Heart left ventricle (tissue), 13 donors: ENCODE measurements around the gene RAB33B.

Experiments
- POLR2A ChIP-seq, 2 donors: fragments of 450-650 bp; IDR thresholded peaks; one replicate each; pipeline ENCODE4 v1.6.1; 2017; ENCODE audit warnings: antibody characterized with exemption in 2 of 2, mild to moderate bottlenecking in 2 of 2, moderate library complexity in 2 of 2
- TF ChIP-seq, protein P1 (sequence below), 12 donors: fragments of 200-600 bp; sonication (generic) in 4 of 12; IDR thresholded peaks; one replicate each; pipeline versions ENCODE4 v1.5.0 to v1.8.0; 2018 to 2022; ENCODE audit warnings: antibody characterized with exemption in 12 of 12, mild to moderate bottlenecking in 5 of 12
- donor health status: ischemic (EF 13 %, LVEDD 7.1; RV severe dilation, severe dysfunction).
- donor health status: DM: no; HTN: yes; CAD: no.
- donor health status: DM: no; HTN: no; CAD: no.
- donor health status: ischemic (EF 25% LVEDD 6.9; RV normal size, moderate dysfunction).
- donor health status: ischemic (EF 25% LVEDD 5.7; RV mildly dilated, moderate dysfunction).
- donor health status: ischemic (EF 35%, LVEDD 5.7; RV mildly dilated, moderate dysfunction).
- donor health status: nonischemic (EF 11% LVEDD 7.7; RV severe dilation, severe dysfunction).
- donor health status: DM: yes; HTN: yes; CAD: no.
- donor health status: PGD.
- donor health status: ischemic (EF 29% LVEDD 5.4; RV normal size, mild dysfunction).
- donor health status: nonischemic (EF 23%, LVEDD 6.1; RV moderate dilation, normal function).

DNA sequence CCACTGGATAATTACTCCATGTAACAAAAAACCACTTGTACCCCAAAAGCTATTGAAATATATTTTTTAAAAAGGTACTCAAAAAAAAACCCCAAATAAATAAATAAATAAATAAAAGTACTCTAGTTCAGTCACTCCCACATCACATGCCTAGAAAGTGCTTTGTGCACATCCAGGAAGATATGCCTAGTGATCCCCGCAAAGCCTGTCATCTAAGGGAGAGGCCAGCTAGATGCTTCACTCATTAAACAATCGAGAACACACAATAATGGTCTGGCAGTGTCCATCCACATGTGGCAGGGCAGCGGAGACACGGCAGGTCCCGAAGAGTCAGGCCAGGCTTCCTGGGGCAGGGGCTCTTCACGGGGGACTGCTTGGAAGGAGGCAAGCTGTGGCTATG is 47.6 kb downstream of the RAB33B start:
- TF ChIP-seq, protein P1, sequence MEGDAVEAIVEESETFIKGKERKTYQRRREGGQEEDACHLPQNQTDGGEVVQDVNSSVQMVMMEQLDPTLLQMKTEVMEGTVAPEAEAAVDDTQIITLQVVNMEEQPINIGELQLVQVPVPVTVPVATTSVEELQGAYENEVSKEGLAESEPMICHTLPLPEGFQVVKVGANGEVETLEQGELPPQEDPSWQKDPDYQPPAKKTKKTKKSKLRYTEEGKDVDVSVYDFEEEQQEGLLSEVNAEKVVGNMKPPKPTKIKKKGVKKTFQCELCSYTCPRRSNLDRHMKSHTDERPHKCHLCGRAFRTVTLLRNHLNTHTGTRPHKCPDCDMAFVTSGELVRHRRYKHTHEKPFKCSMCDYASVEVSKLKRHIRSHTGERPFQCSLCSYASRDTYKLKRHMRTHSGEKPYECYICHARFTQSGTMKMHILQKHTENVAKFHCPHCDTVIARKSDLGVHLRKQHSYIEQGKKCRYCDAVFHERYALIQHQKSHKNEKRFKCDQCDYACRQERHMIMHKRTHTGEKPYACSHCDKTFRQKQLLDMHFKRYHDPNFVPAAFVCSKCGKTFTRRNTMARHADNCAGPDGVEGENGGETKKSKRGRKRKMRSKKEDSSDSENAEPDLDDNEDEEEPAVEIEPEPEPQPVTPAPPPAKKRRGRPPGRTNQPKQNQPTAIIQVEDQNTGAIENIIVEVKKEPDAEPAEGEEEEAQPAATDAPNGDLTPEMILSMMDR (IDR thresholded peaks at IDR 0.05), result no peak
- no peak for TF ChIP-seq POLR2A (IDR thresholded peaks at IDR 0.05)
